NCI-H1436 treated with DMSO at 0.1 percent for 48 hours (cell line): ENCODE results near the gene LRRC45.
"Not testable (repeated sequence)": the region's sequence is repeated elsewhere in the genome, so short reads cannot be mapped to it uniquely, and the experiment has no call there.

ENCODE experiments used
- DNase-seq: peaks from one replicate; lab custom pipeline; 2025; lab: John Stamatoyannopoulos, UW

Gene LRRC45

GRCh38 chr17:82035488-82035887 lies 12.4 kb downstream of the LRRC45 start:
- DNase-seq = no peak

DNA sequence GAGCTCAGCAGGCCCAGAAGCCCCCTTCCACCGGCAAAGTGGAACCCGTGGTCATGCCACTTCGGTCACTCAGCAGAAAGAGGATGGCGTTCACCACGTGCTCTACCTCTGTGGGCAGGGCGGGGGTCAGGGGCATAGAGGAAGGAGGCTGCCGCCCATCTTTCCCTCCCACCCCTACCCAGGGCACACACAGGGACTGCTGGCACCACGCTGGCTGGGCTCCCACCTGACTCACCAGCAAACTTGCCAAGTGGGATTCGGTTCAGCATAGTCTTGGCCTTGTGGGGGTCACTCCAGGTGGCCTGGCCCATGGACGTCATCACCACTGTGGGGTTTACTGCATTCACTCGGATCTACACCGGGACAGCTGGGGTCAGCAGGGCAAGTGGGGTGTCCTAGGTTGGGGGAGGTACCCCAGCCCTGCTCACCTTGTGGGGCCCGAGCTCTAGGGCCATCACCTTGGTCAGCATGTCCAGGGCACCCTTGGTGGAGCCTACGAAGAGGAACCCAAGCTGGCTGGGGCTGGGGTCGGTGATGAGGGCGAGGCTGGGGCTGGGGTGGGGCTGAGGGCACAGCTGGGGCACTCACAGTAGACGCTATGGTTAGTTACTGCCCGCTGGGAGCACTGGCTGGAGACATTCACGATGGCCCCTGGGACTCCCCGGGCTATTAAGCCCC lies 13.0 kb downstream of the LRRC45 start:
- DNase-seq = no peak

DNA sequence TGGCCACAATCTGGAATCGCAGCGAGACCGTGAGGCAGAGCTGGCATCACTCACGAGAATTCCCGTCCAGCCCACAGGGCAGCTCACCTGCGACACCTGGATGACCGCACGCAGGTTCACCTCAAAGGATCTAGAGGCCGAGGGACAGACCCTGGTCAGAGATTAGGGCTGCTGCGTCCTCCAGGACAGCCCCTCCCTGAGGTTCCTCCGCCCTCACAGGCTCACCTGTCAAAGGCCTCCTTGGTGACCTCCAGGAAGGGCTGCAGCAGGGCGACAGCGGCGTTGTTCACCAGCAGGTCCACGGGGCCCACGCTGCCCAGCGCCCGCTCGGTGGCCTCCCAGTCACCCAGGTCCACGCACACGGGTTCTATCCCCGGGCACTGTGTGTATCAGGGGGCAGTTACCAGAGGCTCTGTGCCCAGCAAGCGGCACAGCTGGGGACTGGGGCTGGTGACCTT lies 13.6 kb downstream of the LRRC45 start:
- DNase-seq = no peak

- DNase-seq = peak; percentile 84
Measured at GRCh38 chr17:82037092-82037888, 14.2 kb downstream of the LRRC45 start, which contains the start of gene DCXR. TSS of gene DCXR (minus strand) at chr17:82037697. CDS start at chr17:82037682, 15 bp downstream.

GRCh38 chr17:82037889-82038195 lies 14.7 kb downstream of the LRRC45 start:
- no peak for DNase-seq

- not testable (repeated sequence) for DNase-seq
Measured at GRCh38 chr17:82038796-82039409, 15.8 kb downstream of the LRRC45 start.

- DNase-seq = no peak
Measured at GRCh38 chr17:82039695-82040299, 16.7 kb downstream of the LRRC45 start.

GRCh38 chr17:82041144-82041814 lies 18.2 kb downstream of the LRRC45 start:
- no peak for DNase-seq

- no peak for DNase-seq
Measured at GRCh38 chr17:82042649-82043048, 19.5 kb downstream of the LRRC45 start.

DNA sequence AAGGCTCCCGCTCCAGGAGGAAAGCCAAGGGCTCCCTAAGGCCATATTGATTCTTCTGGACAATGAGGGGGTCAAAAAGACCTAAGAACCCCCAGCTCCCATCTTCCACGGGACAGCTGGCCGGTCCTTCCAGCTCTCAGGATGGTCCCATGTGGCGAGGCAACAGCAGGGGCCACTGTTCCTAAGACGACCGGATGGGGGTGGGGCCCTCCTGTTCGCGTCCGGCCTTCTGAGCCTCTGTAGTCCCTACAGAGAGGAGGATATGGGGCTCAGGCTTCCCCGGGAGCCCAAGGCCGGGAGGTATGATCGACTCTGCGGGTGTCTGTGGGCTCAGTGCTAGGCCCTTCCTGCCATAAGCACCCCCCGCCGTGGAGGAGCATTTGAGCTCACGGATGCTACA lies 20.4 kb downstream of the LRRC45 start:
- DNase-seq = no peak

DNA sequence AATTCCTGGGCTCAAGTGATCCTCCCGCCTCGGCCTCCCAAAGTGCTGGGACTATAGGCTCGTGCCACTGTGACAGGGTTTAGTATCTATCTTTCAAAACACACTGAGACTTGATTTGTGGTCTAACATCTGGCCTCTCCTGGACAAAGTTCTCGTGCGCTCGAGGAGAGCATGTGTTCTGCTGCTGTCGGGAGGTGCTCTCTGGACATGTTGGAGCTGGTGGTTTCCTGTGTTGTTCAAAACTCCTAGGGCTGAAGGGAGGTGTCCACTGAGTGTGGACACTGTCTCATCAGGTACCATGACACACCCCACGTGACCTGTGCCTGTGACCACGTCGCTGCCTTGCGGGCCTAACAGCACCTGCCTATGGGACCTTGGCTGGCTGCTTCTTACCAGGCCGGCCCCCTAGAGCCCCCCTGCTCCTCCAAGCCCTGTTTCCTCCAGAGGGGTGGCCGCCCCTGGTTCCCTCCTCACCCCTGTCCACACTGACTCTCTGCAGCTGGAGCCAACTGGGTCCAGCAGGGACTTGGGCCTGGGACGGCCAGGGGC lies 22.9 kb downstream of the LRRC45 start:
- no peak for DNase-seq

DNA sequence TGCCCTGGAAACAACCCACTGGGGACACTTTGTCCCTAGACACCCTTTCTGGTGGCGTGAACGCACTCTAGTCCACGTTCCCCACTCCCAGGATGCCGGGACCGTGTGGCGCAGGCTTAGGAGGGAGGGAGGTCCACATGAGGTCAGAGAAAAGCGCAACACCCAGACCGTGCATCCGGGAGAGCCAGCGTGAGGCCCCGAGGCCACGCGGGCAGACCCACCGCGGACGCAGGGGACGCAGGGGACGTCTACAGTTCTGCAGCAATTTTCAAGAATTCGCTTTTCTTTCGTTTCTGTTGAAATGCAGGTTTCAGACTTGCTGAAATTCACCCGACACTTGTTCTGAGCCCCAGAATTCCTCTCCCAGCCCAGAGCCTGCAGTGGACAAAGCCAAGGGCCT lies 23.8 kb downstream of the LRRC45 start:
- DNase-seq = no peak

- DNase-seq = no peak
Measured at GRCh38 chr17:82047379-82047778, 24.3 kb downstream of the LRRC45 start.

GRCh38 chr17:82047914-82048570 lies 24.9 kb downstream of the LRRC45 start:
- DNase-seq = no peak

- DNase-seq = no peak
Measured at GRCh38 chr17:82048571-82048971, 25.5 kb downstream of the LRRC45 start.

GRCh38 chr17:82049106-82049505 lies 26.0 kb downstream of the LRRC45 start:
- DNase-seq = no peak

- DNase-seq = no peak
Measured at GRCh38 chr17:82049521-82049971, 26.4 kb downstream of the LRRC45 start.

DNA sequence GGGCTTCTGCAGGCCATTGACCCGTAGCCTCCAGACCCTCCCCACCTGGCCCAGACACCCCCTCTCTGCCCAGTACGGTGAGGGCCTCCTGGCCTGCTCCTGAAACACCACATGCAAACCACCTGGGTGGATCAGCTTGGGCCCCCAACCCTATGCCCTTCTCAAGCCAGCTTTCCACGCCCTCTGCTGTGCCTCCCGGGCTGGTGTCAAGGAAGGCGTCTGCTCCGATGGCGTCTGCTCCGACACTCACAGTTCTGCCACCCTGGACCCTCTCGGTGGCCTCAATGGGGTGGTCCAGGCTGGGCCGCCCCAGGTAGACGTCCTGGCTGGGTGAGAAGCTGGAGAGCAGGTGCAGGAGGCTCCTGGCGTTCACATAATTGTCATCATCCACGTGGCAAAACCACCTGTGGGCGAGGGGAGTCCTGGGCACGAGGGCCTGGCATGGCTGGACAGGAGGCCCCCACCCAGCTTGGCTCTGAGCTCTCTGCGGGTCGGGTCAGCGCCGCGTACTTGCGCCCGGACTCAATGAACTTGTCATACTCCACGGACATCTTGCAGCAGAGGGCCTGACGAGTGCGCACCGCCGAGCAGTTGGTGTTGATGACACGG lies 27.2 kb downstream of the LRRC45 start:
- no peak for DNase-seq

GRCh38 chr17:82050761-82051641 lies 27.9 kb downstream of the LRRC45 start:
- no peak for DNase-seq
